GM20431 (cell line): Measurements from ENCODE around the gene RGMB.

Source experiments
- in situ Hi-C: fragments of 300-500 bp; cut with MseI, MboI; formaldehyde crosslinking; loops from one replicate; pipeline ENCODE4 v1.15.0; 2020; ENCODE audit warnings: low sequenced_read_pairs; ENCODE audit not compliant: unreplicated experiment

RGMB gene

GRCh38 chr5:98783051-98783649 is 9.7 kb downstream of the RGMB start:
- in situ Hi-C loops: no loop called here

- in situ Hi-C loops: no loop called here
These were observed 10.9 kb downstream of the RGMB start for GRCh38 chr5:98784411-98784810.

GRCh38 chr5:98785244-98785643 is 11.8 kb downstream of the RGMB start:
- in situ Hi-C loops: no loop called here

- in situ Hi-C loops: no loop called here
These were observed 12.9 kb downstream of the RGMB start for GRCh38 chr5:98786191-98786853.

DNA sequence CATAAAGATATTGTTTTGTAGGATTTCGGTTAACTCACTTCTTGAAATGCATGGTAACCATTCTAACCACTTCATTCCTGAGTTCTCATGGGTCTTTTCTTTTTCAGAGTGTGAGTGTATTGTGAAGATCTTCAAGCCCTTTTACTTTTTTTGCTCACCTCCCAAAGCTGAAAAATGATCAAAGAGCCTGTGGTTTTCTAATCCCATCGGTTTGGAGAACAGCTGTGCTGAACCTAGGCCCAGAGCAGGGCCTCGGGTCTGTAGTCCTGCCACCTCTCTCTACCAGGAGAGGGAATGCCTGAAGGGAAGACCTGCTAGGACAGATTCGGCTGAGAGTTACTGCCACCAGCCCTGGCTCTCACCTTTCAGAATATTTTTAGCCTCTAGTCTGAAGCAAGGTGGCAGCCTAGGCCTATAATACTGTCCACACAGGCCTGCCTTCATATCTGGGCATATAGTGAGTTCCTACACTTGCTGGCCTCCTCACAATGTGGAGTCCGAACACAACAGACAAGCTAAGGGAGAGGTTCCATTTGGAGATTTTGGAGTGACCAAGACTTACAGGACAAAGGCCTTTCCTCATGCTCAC is 13.8 kb downstream of the RGMB start:
- in situ Hi-C loops: no loop called here

GRCh38 chr5:98789029-98789428 is 15.6 kb downstream of the RGMB start:
- in situ Hi-C loops: no loop called here

DNA sequence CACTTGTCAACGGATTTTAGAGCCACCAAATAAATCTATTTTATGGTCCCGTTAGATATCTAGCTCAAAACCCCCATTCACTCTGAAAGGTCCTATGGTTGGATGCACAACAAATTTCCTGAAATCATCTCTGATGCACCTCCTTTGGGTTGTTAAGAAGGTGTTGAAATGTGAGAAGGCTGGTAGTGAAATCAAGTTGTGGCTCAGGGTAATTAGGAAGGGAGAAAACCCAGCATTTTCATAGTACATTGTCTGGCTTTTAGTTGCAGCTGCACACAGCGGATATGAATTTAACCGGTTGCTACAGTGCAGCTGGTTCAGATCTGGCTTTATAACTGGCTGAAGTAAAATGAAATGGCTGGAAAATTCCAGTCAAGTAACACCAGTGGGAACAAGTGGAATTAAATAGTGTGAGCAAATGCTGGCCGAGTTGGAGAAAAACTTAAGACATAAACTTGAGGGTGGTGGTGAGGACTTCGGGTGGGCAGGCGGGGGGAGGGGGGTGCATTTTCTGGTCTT is 17.6 kb downstream of the RGMB start:
- in situ Hi-C loops: no loop called here

GRCh38 chr5:98791898-98792580 is 18.6 kb downstream of the RGMB start:
- in situ Hi-C loops: no loop called here

GRCh38 chr5:98793223-98793622 is 19.8 kb downstream of the RGMB start:
- in situ Hi-C loops: no loop called here

DNA sequence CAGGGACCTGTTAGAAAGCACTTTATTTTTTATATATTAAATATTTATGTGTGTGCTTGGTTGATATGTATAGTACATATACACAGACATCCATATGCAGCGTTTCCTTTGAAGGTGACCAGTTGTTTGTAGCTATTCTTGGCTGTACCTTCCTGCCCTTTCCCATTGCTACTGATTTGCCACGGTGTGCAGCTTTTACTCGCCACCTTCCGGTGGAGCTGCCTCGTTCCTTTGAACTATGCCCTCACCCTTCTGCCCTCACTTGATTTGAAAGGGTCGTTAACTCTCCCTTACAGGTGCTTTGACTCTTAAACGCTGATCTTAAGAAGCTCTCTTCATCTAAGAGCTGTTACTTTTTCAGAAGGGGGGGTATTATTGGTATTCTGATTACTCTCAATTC is 20.5 kb downstream of the RGMB start:
- in situ Hi-C loops: no loop called here

GRCh38 chr5:98794414-98795080 is 21.1 kb downstream of the RGMB start:
- in situ Hi-C loops: no loop called here

DNA sequence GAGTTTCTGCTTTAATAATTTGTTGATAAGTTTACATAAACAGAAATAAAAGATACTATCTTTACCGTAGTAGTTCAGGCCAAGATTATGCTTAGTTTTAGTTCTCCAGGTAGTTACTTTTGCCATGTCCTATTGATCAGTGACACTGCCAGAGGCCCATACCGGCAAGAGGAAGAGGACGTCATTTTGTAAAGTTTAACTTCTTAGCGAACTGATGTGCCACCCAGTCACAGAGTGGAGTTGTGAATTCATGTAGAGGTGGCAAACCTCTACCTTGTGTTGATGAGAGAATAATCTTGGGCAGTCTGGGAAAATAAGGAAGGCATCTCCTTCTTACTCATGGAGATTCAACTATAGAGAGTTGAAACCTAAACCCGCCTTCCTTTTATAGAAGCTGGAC is 21.8 kb downstream of the RGMB start:
- in situ Hi-C loops: no loop called here

DNA sequence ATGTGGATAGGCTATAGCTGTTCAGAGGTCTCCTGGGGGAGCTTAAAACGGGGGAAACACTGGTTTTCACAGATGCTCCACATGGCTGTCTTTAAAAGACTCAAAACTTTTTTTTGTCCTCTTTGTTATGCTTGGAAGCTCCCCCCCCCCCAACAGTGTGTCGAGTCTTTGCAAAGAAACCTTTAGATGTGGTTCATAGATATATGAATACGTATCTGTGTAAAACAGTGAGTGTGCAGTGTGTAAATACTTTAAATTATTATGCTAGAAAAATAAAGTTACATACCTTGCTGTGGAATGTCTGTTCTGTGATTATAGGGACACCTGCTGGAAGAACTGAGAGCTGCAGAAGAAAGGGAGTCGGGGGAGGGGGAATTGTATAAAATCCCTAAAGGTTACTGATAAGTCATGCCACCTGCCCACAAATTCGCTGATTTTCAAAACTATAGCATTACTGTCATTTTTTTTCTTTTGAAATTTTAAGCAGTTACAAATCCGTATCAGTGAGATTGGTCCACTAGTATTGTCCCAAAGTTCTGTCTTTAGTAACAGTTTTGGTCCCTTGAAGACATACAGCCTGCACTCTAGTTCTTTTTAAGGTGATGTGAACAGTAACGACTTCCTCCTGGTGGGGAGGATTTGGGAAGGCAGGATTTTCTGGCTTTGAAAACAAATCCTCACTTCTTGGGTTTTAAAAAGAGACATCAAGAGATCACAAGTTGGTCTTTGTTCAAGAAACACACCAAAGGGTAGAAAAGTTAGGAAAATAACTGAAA is 22.9 kb downstream of the RGMB start:
- in situ Hi-C loops: no loop called here

GRCh38 chr5:98798371-98798770 is 24.9 kb downstream of the RGMB start:
- in situ Hi-C loops: no loop called here

DNA sequence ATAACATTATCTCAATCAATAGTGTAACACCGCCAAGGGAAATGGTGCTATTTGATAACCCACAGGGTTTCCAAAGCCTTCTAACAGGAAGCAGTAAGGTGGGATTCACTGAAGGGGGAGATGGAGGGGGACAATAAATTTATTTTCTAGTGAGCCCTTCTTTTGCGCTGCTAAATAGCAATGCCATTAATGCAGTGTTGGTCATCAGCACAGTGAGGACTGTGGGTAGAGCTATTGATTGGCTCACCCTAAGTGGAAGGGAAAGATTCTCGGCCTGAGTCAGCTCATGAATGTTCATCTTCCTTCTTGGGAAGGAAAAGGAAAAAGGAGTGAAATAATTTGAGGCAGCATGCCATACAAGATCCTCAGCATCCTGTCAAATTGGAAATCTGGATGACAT is 25.4 kb downstream of the RGMB start:
- in situ Hi-C loops: no loop called here

DNA sequence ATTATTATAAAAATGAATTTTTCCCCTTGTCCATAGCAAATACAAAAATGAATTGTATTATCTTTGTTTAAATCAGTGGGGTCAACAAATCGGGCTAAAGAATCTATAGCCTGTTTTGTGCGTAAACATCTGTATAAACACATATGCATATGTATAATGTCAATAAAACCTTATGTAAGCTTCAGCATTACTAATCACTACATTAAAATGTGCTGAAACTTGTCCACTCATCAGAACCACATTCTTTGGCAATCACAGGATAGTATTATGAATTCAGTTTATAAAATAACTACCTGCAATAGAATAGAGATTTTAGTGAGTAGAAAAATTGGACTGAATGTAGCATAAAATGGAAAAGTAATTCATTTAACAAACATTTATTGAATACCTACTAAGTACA is 30.6 kb downstream of the RGMB start:
- in situ Hi-C loops: no loop called here

DNA sequence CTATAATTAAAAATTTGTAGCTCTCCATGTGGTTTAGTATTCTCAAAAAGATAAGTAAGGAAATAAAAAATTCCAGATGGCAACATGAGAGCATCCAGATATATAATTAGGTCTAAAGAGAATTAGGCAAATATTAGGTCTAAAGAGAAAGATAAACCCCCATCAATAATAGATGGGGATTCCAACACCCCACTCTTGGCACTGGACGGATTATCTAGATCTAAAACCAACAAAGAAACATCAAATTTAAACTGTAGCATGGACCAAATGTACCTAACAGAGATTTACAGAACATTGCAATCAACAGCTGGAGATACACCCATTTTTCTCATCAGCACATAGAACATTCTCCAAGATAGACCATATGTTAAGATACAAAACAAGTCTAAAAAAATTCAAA is 31.6 kb downstream of the RGMB start:
- in situ Hi-C loops: no loop called here

- in situ Hi-C loops: no loop called here
These were observed 34.3 kb downstream of the RGMB start for GRCh38 chr5:98807806-98808205.

GRCh38 chr5:98810206-98810605 is 36.7 kb downstream of the RGMB start:
- in situ Hi-C loops: no loop called here

GRCh38 chr5:98813755-98814154 is 40.3 kb downstream of the RGMB start:
- in situ Hi-C loops: no loop called here
